ENCODE results near the gene DHX34. TPM values are rescaled to one million over a fixed set of nuclear protein-coding genes. Genes with fewer than 3 reads are reported as not detected.
A peak's percentile ranks its signal among the peaks of the same experiment; 100 is the strongest.
"Not testable (repeated sequence)": the region's sequence is repeated elsewhere in the genome, so short reads cannot be mapped to it uniquely, and the experiment has no call there.

Gene DHX34
- total and polyA plus RNA-seq, 8 donors = 6.9 to 28.6 (median 10.5) TPM

DNA sequence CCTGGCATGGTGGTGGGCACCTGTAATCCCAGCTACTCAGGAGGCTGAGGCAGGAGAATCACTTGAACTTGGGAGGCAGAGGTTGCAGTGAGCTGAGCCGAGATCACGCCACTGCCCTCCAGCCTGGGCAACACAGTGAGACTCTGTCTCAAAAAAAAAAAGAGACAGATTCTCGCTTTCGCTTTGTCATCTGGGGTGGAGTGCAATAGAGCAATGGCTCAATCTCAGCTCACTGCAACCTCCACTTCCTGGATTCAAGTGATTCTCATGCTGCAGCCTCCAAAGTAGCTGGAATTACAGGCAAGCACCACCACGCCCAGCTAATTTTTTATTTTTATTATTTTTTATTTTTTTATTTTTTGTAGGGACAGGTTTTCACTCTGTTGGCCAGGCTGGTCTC lies 39.6 kb downstream of the DHX34 start:
- 66 to 87% (median 81%) methylated on average over 5 of the region's 5 CpGs for WGBS, 5 donors
- not testable (repeated sequence) for H3K4me3 ChIP-seq, H3K4me1 ChIP-seq, H3K9me3 ChIP-seq, DNase-seq, H3K36me3 ChIP-seq
- intact Hi-C loops (cut with DNase I; ENCODE audit: low total_unique reads) = loop anchor here (10.0 kb wide), 1 partner anchor 84 kb away; the partner anchor contains the start of gene C5AR1
- peak overlapping the region in 3 of 5 donors; percentile 36 to 70 (median 63) for H3K27ac ChIP-seq
- H3K27me3 ChIP-seq = peaks cover 0 to 12% (median 0%) of the 10 kb centered on the region in 3 donors

DNA sequence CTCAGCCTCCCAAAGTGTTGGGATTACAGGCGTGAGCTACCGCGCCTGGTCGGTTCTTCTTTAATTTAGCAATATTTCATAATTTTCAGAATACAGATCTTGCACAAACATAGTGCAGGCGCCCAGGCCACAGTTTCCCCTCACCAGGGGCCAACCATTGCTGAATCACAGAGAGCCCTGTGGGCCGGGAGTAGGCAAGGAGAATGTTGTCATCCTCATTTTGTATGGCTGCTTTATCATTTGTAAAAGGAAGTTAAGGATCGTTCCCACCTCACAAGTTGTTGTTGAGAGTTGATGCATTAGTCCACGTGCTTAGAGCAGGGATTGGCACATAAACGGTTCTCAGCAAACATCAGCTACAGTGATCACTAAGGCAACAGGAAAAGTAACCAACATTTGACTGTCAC lies 40.0 kb downstream of the DHX34 start:
- WGBS, 5 donors = 54 to 69% (median 59%) methylated on average over 9 of the region's 9 CpGs
- no peak for TF ChIP-seq POLR2A (IDR thresholded peaks at IDR 0.05)
- no peak for TF ChIP-seq EP300 (IDR thresholded peaks at IDR 0.05)
- TF ChIP-seq, protein P1, sequence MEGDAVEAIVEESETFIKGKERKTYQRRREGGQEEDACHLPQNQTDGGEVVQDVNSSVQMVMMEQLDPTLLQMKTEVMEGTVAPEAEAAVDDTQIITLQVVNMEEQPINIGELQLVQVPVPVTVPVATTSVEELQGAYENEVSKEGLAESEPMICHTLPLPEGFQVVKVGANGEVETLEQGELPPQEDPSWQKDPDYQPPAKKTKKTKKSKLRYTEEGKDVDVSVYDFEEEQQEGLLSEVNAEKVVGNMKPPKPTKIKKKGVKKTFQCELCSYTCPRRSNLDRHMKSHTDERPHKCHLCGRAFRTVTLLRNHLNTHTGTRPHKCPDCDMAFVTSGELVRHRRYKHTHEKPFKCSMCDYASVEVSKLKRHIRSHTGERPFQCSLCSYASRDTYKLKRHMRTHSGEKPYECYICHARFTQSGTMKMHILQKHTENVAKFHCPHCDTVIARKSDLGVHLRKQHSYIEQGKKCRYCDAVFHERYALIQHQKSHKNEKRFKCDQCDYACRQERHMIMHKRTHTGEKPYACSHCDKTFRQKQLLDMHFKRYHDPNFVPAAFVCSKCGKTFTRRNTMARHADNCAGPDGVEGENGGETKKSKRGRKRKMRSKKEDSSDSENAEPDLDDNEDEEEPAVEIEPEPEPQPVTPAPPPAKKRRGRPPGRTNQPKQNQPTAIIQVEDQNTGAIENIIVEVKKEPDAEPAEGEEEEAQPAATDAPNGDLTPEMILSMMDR (IDR thresholded peaks at IDR 0.05) = no peak
- TF ChIP-seq POLR2AphosphoS5 (IDR thresholded peaks at IDR 0.05) = no peak
- Histone ChIP-seq H3K27me3 (peaks cover 0 to 12% (median 0%) of the 10 kb centered on the region in 3 donors), H3K27ac (peak overlapping the region in 3 of 5 donors; percentile 36 to 70 (median 64)), H3K4me1 (peaks cover 0 to 8% (median 0%) of the 10 kb centered on the region in 4 donors), H3K4me3 (no peak overlapping the region), H3K9me3 (no peaks in the 10 kb centered on the region), H3K36me3 (no peaks in the 10 kb centered on the region)
- DNase-seq = no peak
- intact Hi-C loops (cut with DNase I; ENCODE audit: low total_unique reads) = loop anchor here (10.0 kb wide), 1 partner anchor 84 kb away; the partner anchor contains the start of gene C5AR1

DNA sequence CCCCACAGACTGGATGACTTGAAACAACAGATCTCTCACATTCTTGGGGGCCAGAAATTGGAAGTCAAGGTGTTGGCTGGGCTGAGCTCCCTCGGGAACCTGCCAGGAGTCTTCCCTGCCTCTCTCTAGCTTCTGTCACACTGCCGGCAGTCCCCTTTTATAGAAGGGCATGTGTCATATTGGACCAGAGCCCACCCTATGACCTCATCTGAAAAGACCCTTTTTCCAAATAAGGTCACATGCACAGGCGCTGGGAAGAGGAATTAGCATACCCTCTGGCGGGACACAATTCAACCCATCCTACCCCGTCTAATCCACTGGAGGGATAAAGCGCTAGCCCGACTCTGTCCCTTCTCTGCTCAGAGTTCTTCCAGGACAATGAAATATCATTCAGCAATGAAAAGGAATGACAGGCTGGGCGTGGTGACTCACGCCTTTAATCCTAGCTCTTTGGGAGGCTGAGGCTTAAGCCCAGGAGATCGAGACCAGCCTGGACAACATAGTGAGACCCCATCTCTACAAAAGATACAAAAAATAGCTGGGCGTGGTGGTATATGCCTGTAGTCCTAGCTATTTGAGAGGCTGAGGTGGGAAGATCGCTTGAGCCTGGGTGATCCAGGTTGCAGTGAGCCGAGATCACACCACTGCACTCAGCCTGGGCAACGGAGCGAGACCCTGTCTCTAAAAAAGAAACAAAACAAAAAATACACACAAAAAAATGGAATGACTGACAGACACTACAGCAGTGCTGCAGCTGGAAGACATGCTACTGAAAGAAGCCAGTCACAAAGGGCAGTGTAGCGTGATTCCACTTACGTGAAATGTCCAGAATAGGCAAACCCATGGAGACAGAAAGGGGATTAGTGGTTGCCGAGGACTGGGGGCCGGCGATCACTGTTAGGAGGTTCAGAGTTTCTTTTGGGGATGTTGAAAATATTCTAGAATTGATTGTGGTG lies 41.7 kb downstream of the DHX34 start:
- H3K4me3 ChIP-seq = no peak overlapping the region
- H3K36me3 ChIP-seq = no peaks in the 10 kb centered on the region
- H3K27me3 ChIP-seq = peaks cover 0 to 12% (median 0%) of the 10 kb centered on the region in 3 donors
- intact Hi-C loops (cut with DNase I; ENCODE audit: low total_unique reads) = no loop called here
- no peak overlapping the region for H3K27ac ChIP-seq
- DNase-seq = no peak
- 72 to 79% (median 74%) methylated on average over 20 of the region's 20 CpGs for WGBS, 5 donors
- no peak for TF ChIP-seq EP300 (IDR thresholded peaks at IDR 0.05)
- no peaks in the 10 kb centered on the region for H3K9me3 ChIP-seq
- H3K4me1 ChIP-seq = peaks cover 0 to 8% (median 0%) of the 10 kb centered on the region in 4 donors

DNA sequence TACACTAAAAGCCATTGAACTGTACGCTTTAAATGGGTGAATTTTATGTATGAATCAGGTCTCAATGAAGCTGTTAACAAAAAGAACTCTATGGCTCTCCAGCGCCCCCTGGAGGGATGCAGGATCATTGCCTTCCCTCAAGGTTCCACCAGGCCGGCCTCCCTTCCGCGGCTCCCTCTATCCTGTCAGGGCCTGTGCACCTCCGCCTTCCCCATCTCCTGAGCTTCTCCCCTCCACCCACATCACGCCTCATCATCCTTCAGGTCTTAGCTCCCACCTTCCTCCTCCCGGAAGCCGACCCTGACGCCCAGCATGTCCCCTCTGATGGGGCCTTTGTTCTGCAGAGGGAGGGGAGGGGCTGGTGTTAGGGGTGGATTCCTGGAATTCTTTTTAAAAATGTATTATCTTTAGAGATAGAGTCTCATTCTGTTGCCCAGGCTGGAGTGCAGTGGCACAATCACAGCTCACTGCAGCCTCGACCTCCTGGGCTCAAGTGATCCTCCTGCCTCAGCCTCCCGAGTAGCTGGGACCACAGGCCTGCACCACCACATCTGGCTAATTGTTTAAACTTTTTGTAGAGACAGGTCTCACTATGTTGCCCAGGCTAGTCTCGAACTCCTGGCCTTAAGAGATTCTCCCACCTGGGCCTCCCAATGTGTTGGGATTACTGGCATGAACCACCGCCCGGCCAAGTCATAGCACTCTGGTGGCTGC lies 42.6 kb downstream of the DHX34 start:
- H3K27ac ChIP-seq = no peak overlapping the region
- H3K27me3 ChIP-seq = peaks cover 0 to 12% (median 0%) of the 10 kb centered on the region in 3 donors
- no peaks in the 10 kb centered on the region for H3K36me3 ChIP-seq
- H3K4me3 ChIP-seq = no peak overlapping the region
- DNase-seq = peak; percentile 82 to 85
- peaks cover 0 to 8% (median 0%) of the 10 kb centered on the region in 4 donors for H3K4me1 ChIP-seq
- H3K9me3 ChIP-seq = no peaks in the 10 kb centered on the region
- intact Hi-C loops (cut with DNase I; ENCODE audit: low total_unique reads) = no loop called here
- no peak for TF ChIP-seq EP300 (IDR thresholded peaks at IDR 0.05)
- TF ChIP-seq, protein P1 (IDR thresholded peaks at IDR 0.05) = peak in 5 of 7 experiments; percentile 62 to 88 (median 82)
- WGBS, 5 donors = 31 to 38% (median 33%) methylated on average over 15 of the region's 15 CpGs
